ENCODE measurements around the gene CD46. TPM values are rescaled to one million over a fixed set of nuclear protein-coding genes. Genes with fewer than 3 reads are reported as not detected.
A peak's percentile ranks its signal among the peaks of the same experiment; 100 is the strongest.
"Not testable (repeated sequence)": the region's sequence is repeated elsewhere in the genome, so short reads cannot be mapped to it uniquely, and the experiment has no call there.

CD46 gene
- total and polyA plus RNA-seq, 12 donors, result 44.0 to 114 (median 94.6) TPM

DNA sequence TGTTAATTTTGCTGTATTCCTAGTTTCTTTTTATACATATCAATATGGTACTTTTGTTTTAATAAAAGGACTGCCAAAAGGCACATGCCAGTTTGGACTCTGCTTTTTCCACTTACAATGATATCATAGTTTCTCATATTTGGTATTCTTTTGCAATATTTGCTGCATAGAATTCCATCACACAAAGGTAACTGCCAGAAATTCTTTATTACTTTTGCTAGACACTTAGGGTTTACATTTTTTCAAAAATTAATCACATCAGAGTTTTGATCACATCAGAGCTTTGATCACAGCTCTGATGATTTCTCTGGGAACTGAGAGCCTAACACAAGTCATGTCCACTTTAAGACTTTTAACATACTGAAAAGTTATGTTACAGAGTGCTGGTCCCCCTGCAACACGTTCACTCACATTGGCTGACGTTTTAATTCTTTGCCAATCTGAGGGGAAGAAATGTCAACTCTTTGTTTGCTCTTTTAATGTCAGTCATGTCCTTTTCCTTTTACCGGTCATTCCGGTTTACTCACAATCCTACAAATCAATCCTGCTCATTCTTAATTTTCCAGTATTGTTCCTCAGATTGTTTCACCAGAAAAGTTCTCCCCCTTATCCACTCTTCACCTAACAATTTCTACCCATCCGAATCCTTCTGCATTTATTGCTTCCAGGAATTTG lies 1.1 kb upstream of the CD46 start:
- ATAC-seq (no peak), DNase-seq (no peak)
- H3K27ac ChIP-seq, result peak overlapping the region; percentile 77 to 95 (median 94)
- 33 to 47% methylated on average over 5 of the region's 5 CpGs for WGBS, 2 donors
- no peaks in the 10 kb centered on the region for H3K27me3 ChIP-seq
- intact Hi-C loops (cut with DNase I), result loop anchor here in 1 of 10 donors (5.0 kb wide), 1 partner anchor 47 kb away; no protein-coding TSS in a partner anchor
- TF ChIP-seq, protein P1, sequence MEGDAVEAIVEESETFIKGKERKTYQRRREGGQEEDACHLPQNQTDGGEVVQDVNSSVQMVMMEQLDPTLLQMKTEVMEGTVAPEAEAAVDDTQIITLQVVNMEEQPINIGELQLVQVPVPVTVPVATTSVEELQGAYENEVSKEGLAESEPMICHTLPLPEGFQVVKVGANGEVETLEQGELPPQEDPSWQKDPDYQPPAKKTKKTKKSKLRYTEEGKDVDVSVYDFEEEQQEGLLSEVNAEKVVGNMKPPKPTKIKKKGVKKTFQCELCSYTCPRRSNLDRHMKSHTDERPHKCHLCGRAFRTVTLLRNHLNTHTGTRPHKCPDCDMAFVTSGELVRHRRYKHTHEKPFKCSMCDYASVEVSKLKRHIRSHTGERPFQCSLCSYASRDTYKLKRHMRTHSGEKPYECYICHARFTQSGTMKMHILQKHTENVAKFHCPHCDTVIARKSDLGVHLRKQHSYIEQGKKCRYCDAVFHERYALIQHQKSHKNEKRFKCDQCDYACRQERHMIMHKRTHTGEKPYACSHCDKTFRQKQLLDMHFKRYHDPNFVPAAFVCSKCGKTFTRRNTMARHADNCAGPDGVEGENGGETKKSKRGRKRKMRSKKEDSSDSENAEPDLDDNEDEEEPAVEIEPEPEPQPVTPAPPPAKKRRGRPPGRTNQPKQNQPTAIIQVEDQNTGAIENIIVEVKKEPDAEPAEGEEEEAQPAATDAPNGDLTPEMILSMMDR (IDR thresholded peaks at IDR 0.05), result no peak
- no peaks in the 10 kb centered on the region for H3K9me3 ChIP-seq
- peaks cover 3 to 64% (median 57%) of the 10 kb centered on the region in 9 donors for H3K4me1 ChIP-seq
- no peaks in the 10 kb centered on the region for H3K36me3 ChIP-seq
- H3K4me3 ChIP-seq, result peak overlapping the region; percentile 33 to 95 (median 86)

DNA sequence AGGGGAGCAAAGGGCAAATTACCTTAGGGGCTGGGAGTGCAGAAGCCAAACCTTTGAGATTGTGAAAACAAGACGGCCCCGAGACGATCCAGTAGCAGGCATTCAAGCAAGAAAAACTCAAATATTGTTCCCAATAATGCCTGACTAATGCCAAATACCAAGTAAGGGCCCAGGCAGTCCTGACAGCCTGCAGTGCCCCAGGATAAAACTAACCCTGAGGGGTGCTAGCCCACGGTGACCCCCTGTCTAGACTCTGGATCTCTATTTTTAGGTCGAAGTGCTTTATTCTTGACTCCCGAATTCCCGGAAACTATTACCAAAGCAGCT lies 428 bp upstream of the CD46 start:
- Histone ChIP-seq H3K4me3 (peak overlapping the region; percentile 33 to 95 (median 86)), H3K4me1 (peaks cover 3 to 69% (median 63%) of the 10 kb centered on the region in 9 donors), H3K27ac (peak overlapping the region; percentile 77 to 95 (median 94))
- H3K36me3 ChIP-seq, H3K27me3 ChIP-seq, DNase-seq, H3K9me3 ChIP-seq, ATAC-seq: not testable (repeated sequence)
- WGBS, 2 donors, result 6 to 10% methylated on average over 7 of the region's 7 CpGs
- intact Hi-C loops (cut with DNase I), result loop anchor here in 1 of 10 donors (5.0 kb wide), 1 partner anchor 46 kb away; no protein-coding TSS in a partner anchor

DNA sequence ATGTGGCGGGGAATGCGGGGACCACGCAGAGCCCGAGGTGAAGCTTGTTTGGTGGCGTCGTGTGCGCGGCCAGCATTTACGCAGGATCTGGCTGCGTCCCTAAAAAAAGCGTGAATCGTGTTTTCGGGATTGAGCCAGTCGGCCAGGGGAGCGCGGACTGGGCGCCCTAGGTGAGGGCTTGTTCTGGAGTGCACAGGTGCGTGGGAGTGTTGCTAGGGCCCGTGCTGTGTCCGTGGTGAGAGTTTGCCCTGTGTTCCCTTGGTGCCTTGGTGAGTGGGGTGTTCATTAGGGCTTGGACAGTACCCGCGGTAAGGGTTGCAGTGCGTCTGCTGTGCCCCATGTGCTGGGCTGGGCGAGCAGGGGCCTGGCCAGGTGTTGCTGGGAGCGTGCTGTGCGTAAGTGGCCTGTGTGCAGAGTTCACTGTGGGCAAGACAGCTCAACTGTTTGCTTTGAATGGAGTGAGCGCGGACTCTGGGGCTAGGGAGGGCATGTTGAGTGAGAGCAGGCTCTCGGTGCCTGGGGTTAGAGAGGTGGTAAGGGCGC lies 673 bp downstream of the CD46 start:
- TF ChIP-seq, protein P1 (IDR thresholded peaks at IDR 0.05), result no peak
- ATAC-seq (peak; percentile 11 to 71 (median 38)), DNase-seq (peak in 1 of 2 donors; percentile 11)
- H3K9me3 ChIP-seq, result no peaks in the 10 kb centered on the region
- WGBS, 2 donors, result 1% methylated on average over 30 of the region's 30 CpGs
- H3K36me3 ChIP-seq, result peaks cover 0 to 9% (median 0%) of the 10 kb centered on the region in 9 donors
- intact Hi-C loops (cut with DNase I), result loop anchor here in 1 of 10 donors (5.0 kb wide), 1 partner anchor 45 kb away; no protein-coding TSS in a partner anchor
- H3K27me3 ChIP-seq, result no peaks in the 10 kb centered on the region
- H3K4me3 ChIP-seq, result peak overlapping the region; percentile 58 to 95 (median 86)
- H3K4me1 ChIP-seq, result peaks cover 3 to 69% (median 63%) of the 10 kb centered on the region in 9 donors
- peak overlapping the region; percentile 77 to 95 (median 94) for H3K27ac ChIP-seq

DNA sequence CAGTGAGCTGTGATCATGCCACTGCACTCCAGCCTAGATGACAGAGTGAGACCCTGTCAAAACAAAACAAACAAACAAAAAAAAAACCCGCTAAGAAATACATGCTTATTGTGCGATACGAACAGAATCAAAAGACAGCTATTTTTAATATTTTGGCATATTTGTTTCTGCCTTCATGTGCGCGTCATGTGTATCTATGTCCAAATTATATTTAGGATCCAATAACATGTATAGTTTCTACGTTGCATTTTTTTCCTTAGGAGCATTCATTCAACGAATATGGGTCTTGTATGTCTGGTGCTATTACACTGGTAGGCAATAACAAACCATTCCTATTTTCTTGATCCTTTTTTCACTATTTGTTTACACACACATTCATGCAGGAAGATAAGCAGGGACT lies 1.8 kb downstream of the CD46 start:
- TF ChIP-seq, protein P1 (IDR thresholded peaks at IDR 0.05), result no peak
- DNase-seq, result no peak
- Histone ChIP-seq H3K27me3 (no peaks in the 10 kb centered on the region), H3K27ac (no peak overlapping the region), H3K4me3 (peak overlapping the region in 8 of 10 donors; percentile 76 to 95 (median 88)), H3K9me3 (no peaks in the 10 kb centered on the region), H3K4me1 (peaks cover 3 to 80% (median 59%) of the 10 kb centered on the region in 9 donors), H3K36me3 (peaks cover 0 to 20% (median 3%) of the 10 kb centered on the region in 9 donors)
- no peak for ATAC-seq
- WGBS, 2 donors, result 75 to 81% methylated on average over 7 of the region's 7 CpGs
- intact Hi-C loops (cut with DNase I), result loop anchor here in 1 of 10 donors (5.0 kb wide), 1 partner anchor 44 kb away; no protein-coding TSS in a partner anchor
